ENCODE data around the gene RALGPS2. TPM values are rescaled to one million over a fixed set of nuclear protein-coding genes. Genes with fewer than 3 reads are reported as not detected.

The RALGPS2 gene, protein sequence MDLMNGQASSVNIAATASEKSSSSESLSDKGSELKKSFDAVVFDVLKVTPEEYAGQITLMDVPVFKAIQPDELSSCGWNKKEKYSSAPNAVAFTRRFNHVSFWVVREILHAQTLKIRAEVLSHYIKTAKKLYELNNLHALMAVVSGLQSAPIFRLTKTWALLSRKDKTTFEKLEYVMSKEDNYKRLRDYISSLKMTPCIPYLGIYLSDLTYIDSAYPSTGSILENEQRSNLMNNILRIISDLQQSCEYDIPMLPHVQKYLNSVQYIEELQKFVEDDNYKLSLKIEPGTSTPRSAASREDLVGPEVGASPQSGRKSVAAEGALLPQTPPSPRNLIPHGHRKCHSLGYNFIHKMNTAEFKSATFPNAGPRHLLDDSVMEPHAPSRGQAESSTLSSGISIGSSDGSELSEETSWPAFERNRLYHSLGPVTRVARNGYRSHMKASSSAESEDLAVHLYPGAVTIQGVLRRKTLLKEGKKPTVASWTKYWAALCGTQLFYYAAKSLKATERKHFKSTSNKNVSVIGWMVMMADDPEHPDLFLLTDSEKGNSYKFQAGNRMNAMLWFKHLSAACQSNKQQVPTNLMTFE
- 4.6 and 12.0 TPM in 2 replicates for total RNA-seq (2011; cell fraction: chromatin; rRNA removed; ENCODE audit: low replicate concordance)
- total RNA-seq (2011; cell fraction: nucleolus; rRNA removed) = 2.1 and 2.5 TPM in 2 replicates
- 3.5 and 10.5 TPM in 2 replicates for total RNA-seq (2011; cell fraction: nucleoplasm; rRNA removed)
- total RNA-seq (2014; rRNA removed) (1.0 and 3.0 TPM in 2 replicates), total RNA-seq (2014; rRNA removed; fragmentation: Illumina TruSeq; extraction: Trizol) (1.8 and 2.9 TPM in 2 replicates), total RNA-seq (2015; rRNA removed; fragmentation: Illumina TruSeq; extraction: Trizol) (1.7 and 2.5 TPM in 2 replicates), total RNA-seq (2021) (3.4 and 4.0 TPM in 2 replicates), polyA plus RNA-seq (2011; rRNA removed) (6.5 and 12.5 TPM in 2 replicates), polyA plus RNA-seq (2014; fragmentation: Illumina TruSeq; extraction: Trizol) (1.3 and 2.2 TPM in 2 replicates), polyA plus RNA-seq (2014; fragmentation: Nextera tagmentation; extraction: Ambion mirVana) (under 1 TPM; 0.28 to 0.63 TPM), polyA plus RNA-seq (2014; rRNA removed) (2.6 and 4.2 TPM in 2 replicates), polyA minus RNA-seq (2011; rRNA and poly(A)+ RNA removed) (12.6 and 40.7 TPM in 2 replicates), Bru-seq, nascent RNA (percentile 49 among the genes with signal in this experiment), BruChase-seq, experiment 1, labeled RNA remaining after a 2-hour chase (percentile 53 among the genes with signal in this experiment), BruChase-seq, experiment 2, labeled RNA remaining after a 6-hour chase (percentile 52 among the genes with signal in this experiment)
- polyA plus RNA-seq (2011; cell fraction: cytosol; rRNA removed) = 1.2 and 3.6 TPM in 2 replicates
- 4.3 and 13.6 TPM in 2 replicates for polyA plus RNA-seq (2011; cell fraction: nucleus; rRNA removed)
- polyA plus RNA-seq (2012) = 0.95 and 1.7 TPM in 2 replicates
- 4.7 and 14.4 TPM in 2 replicates for polyA minus RNA-seq (2011; cell fraction: cytosol; rRNA and poly(A)+ RNA removed)
- 6.7 and 34.4 TPM in 2 replicates for polyA minus RNA-seq (2011; cell fraction: nucleus; rRNA and poly(A)+ RNA removed)
- long read RNA-seq, experiment 1, full-length matches to known transcripts = 2 of 7 reads
- long read RNA-seq, experiment 1, partial matches to known transcripts = 1 of 7 reads
- long read RNA-seq, experiment 1, other reads (novel, unspliced or antisense) = 4 of 7 reads
- long read RNA-seq, experiment 2, partial matches to known transcripts = 0 of 1 reads
- long read RNA-seq, experiment 2, other reads (novel, unspliced or antisense) = 1 of 1 reads
- long read RNA-seq, experiment 3 = 0 reads

DNA sequence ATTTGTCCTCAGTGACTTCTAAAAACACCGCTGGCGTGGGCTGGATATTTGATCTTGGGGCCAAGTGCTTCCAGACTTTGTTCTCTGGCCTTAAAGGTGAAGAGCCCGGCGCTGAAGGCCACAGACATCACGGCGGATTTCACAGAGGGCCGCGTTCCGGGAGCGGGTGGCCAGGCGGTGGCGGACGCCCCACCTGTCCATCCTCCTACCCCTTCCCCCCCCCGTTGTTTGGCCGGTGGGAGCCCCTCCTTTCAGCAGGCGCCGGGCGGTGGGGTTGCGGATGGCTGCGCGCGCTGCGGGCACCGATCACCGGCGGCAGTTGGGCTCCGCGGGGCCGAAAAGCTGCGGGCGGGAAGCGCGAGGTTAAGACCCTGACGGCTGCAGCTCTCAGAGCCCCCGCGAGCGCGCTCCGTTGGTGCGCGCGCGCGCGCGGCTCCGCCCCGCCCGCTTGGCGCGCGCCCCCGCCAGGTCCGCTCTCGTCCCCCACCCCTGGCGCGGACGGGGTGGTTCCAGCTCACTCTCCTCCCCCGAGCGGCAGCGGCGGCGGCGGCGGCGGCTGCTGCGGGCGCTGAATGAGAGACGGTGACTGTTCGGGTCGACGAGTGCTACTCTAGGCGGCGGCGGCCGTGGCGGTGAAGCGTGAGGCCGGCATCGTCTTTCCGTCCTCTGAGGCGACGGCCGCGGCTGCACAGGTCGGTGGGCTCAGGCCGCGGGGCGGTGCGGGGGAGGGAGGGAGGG lies at the start of gene RALGPS2:
RALGPS2 (plus strand) TSS at position 517 of the 738 bp plus-strand sequence. CDS start 51,521 bp downstream, outside the sequence.
- Histone ChIP-seq H3K4me1 (replicated peaks in 1 of 2; ENCODE audit: control insufficient read depth in 2 of 2, insufficient read depth in 2 of 2, low read length in 2 of 2) (peaks cover 0 to 16% of the 10 kb centered on the region in 2 experiments; a peak in 4 of 5 replicates), H4K20me1 (replicated peaks; ENCODE audit: control insufficient read depth, insufficient read depth, low read length) (no peaks in the 10 kb centered on the region), H3K9me3 (replicated peaks; ENCODE audit: control insufficient read depth, insufficient read depth, low read depth, low read length) (no peaks in the 10 kb centered on the region), H3K27me3 (ENCODE audit: control insufficient read depth in 2 of 2, insufficient read depth in 2 of 2, low read length in 2 of 2) (0 out of 5 replicates have a peak, but pooled peaks cover 0 to 5% of the 10 kb centered on the region in 2 experiments), H3K4me2 (ENCODE audit: insufficient read depth, low read length) (peak within 1 kb of the TSS; percentile 89), H3K9me1 (ENCODE audit: control insufficient read depth, insufficient read depth, low read length) (no peaks in the 10 kb centered on the region), H2AFZ (ENCODE audit: low read depth, low read length) (peak within 1 kb of the TSS; percentile 94), H3K36me3 (ENCODE audit: control insufficient read depth, insufficient read depth, low read length) (no peaks in the 10 kb centered on the region), H3K79me2 (ENCODE audit: control insufficient read depth, insufficient read depth, low read length) (no peaks in the 10 kb centered on the region), H3K9ac (ENCODE audit: insufficient read depth in 1 of 2, low read depth in 2 of 2, low read length in 2 of 2) (peak within 1 kb of the TSS; percentile 59 to 90), H3K4me3 (peak within 1 kb of the TSS; percentile 63), H3K27ac (ENCODE audit: extremely low read depth, low read depth, low read length) (peak within 1 kb of the TSS; percentile 47; the same call in 2 of the 3 replicates)
- ChIA-PET CTCF (ENCODE audit: low intra/inter-chr PET ratio) (interaction anchor here (0.7 kb wide), 1 partner anchor 1008 kb away, joined by 3 read pairs; no protein-coding TSS in a partner anchor), POLR2A (interaction anchor here (0.6 to 1.0 kb wide), 5 partner anchors 10 to 882 kb away, joined by 3 to 4 read pairs (median 3); no protein-coding TSS in a partner anchor)
- no TSS peak for BruUV-seq (replicated peaks)
- intact Hi-C loops (cut with micrococcal nuclease) = no loop called here
- peak; percentile 84 to 89 (median 86) for DNase-seq (ENCODE audit: extremely low read depth in 1 of 4, low spot score in 3 of 4)
- no peak for FAIRE-seq
- 2% methylated on average over 69 of the region's 90 CpGs for WGBS (ENCODE audit: insufficient coverage, low coverage, missing lambda C conversion rate)
- ATAC-seq = peak; percentile 88
- in situ Hi-C loops (cut with MboI) = no loop called here
- TF ChIP-seq HMGN3 (IDR thresholded peaks at IDR 0.05; ENCODE audit: borderline replicate concordance, extremely low read depth, insufficient read length, low read depth, low read length) (peak; percentile 38), MAX (CRISPR knock-in tag; IDR thresholded peaks at IDR 0.05) (peak; percentile 93), ZFP91 (CRISPR knock-in tag; IDR thresholded peaks at IDR 0.05) (peak; percentile 51; the same call in 1 of the 2 replicates), NFIC (IDR thresholded peaks at IDR 0.05) (0 out of 2 replicates have a peak, but pooled peaks have one; percentile 23), TAF7 (tag; IDR thresholded peaks at IDR 0.05) (peak; percentile 31; the same call in 1 of the 2 replicates), EP400 (IDR thresholded peaks at IDR 0.05) (no peak), KAT7 (CRISPR knock-in tag; IDR thresholded peaks at IDR 0.05; ENCODE audit: borderline replicate concordance) (0 out of 2 replicates have a peak, but pooled peaks have one; percentile 39), L3MBTL2 (IDR thresholded peaks at IDR 0.05) (peak; percentile 54), ZNF431 (CRISPR knock-in tag; IDR thresholded peaks at IDR 0.05) (peak; percentile 72; the same call in 1 of the 2 replicates), KDM1A (IDR thresholded peaks at IDR 0.05) (no peak), FOXP1 (CRISPR knock-in tag; IDR thresholded peaks at IDR 0.05) (peak; percentile 86)
